Kidney (tissue), 14 donors: ENCODE results near the gene TRAPPC1. TPM values are rescaled to one million over a fixed set of nuclear protein-coding genes. Genes with fewer than 3 reads are reported as not detected.
"Not testable (repeated sequence)": the region's sequence is repeated elsewhere in the genome, so short reads cannot be mapped to it uniquely, and the experiment has no call there.

ENCODE experiments used
- DNase-seq, 5 donors: peaks; one replicate each; pipeline ENCODE4 v3.0.0-alpha.2; 2013 to 2020
- FAIRE-seq: peaks from 2 replicates; lab custom pipeline; 2012; peaks lifted over from hg19 to GRCh38; lab: Jason Lieb, UNC
- H3K27ac ChIP-seq, 2 donors: one replicate each; pipeline ENCODE4 v1.7.0; 2013; ENCODE audit warnings: low read depth in 2 of 2, low read length in 2 of 2, inconsistent platforms in 1 of 2
- H3K27me3 ChIP-seq: one replicate; pipeline ENCODE4 v1.7.1; 2013; ENCODE audit warnings: low read length, inconsistent platforms; ENCODE audit not compliant: control insufficient read depth, insufficient read depth
- H3K36me3 ChIP-seq, 3 donors: one replicate each; pipeline versions ENCODE4 v1.7.0 to v1.7.1; 2013; ENCODE audit warnings: low read length in 3 of 3, control low read depth in 1 of 3, inconsistent platforms in 1 of 3; ENCODE audit not compliant: insufficient read depth in 3 of 3, control insufficient read depth in 2 of 3
- H3K4me1 ChIP-seq, 3 donors: one replicate each; pipeline versions ENCODE4 v1.7.0 to v1.7.1; 2013; ENCODE audit warnings: low read length in 3 of 3, inconsistent platforms in 1 of 3, low read depth in 1 of 3; ENCODE audit not compliant: control insufficient read depth in 2 of 3, insufficient read depth in 2 of 3
- H3K4me3 ChIP-seq, 3 donors: one replicate each; pipeline versions ENCODE4 v1.7.0 to v1.8.1; 2013; ENCODE audit warnings: low read length in 3 of 3, control low read depth in 1 of 3, inconsistent platforms in 1 of 3
- H3K9ac ChIP-seq, 3 donors: one replicate each; pipeline versions ENCODE4 v1.7.0 to v1.7.1; 2013; ENCODE audit warnings: low read length in 3 of 3, control low read depth in 1 of 3, inconsistent platforms in 1 of 3
- H3K9me3 ChIP-seq, 3 donors: one replicate each; pipeline versions ENCODE4 v1.7.0 to v1.7.1; 2013; ENCODE audit warnings: low read length in 3 of 3, control low read depth in 1 of 3, inconsistent platforms in 1 of 3; ENCODE audit not compliant: control insufficient read depth in 2 of 3, insufficient read depth in 1 of 3
- CTCF ChIP-seq: IDR thresholded peaks from 3 replicates; pipeline ENCODE4 v1.5.1; 2012; ENCODE audit warnings: mild to moderate bottlenecking, moderate library complexity, borderline replicate concordance; ENCODE audit not compliant: insufficient read depth; ENCODE audit errors: extremely low read depth
- intact Hi-C: fragments of 100-400 bp; cut with DNase I; formaldehyde crosslinking; loops from one replicate; pipeline ENCODE4 v1.11.1; 2022
- polyA plus RNA-seq: library from polyadenylated mRNA; stranded (reverse); fragments of 350-450 nt; fragmentation: Illumina TruSeq; extraction: RNeasy Lipid Tissue Mini Kit (QIAGEN cat#74804); gene quantifications from one replicate; pipeline ENCODE4 v1.2.3, GENCODE V29; 2014; ENCODE audit warnings: low read depth, low replicate concordance; ENCODE audit not compliant: insufficient read depth
- total RNA-seq: library from RNA; stranded (reverse); fragmentation: NEBNext Ultra II Directional; extraction: Animal tissue kit (Norgen Biotek cat#: 25700); gene quantifications from one replicate; pipeline ENCODE4 v1.2.1, GENCODE V29; 2021
- donor health status: control.
- donor health status: control.
- donor health status: control.
- donor health status: control.
- donor health status: control.
- donor health status: DM: yes; HTN: yes; CAD: no.
- donor health status: Normal renal cell carcinoma (clear cell type).

TRAPPC1 gene
- total and polyA plus RNA-seq, 2 donors from 2014 or later, result 149 to 291 TPM

- no peak for TF ChIP-seq CTCF
- H3K9ac ChIP-seq, result no peak overlapping the region
- no peak overlapping the region for H3K27ac ChIP-seq
- FAIRE-seq, result no peak
- intact Hi-C loops, result no loop called here
- DNase-seq, result no peak
- no peak overlapping the region for H3K4me3 ChIP-seq
- H3K27me3 ChIP-seq, result no peaks in the 10 kb centered on the region
- no peaks in the 10 kb centered on the region for H3K4me1 ChIP-seq
- no peaks in the 10 kb centered on the region for H3K9me3 ChIP-seq
- no peaks in the 10 kb centered on the region for H3K36me3 ChIP-seq
These were observed 27.9 kb upstream of the TRAPPC1 start for GRCh38 chr17:7959503-7960253.

DNA sequence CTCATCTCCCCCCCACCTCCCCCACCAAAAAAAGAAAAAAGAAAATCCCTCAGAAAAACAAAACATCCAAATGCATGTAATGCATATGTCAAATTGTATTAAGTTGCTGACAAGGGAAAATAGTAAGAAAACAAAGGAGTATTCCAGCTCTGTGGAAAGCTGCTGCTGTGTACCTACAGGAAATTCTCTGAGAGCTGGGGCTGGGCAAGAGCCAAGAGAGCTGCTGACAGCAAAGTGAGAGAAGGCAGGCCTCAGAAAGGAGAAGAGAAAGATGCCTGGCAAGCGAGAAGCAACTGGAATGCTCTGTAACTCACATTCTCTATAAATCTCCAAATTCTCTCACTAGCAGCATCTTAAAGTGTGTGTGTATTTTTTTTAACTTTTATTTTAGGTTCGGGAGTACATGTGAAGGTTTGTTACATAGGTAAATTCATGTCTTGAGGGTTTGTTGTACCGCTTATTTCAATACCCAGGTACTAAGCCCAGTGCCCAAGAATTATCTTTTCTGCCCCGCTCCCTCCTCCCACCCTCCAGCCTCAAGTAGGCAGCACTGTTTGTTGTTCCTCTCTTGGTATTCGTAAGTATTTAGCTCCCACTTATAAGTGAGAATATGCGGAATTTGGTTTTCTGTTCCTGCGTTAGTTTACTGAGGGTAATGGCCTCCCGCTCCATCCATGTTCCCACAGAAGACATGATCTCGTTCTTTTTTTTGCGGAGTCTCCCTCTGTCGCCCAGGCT lies 24.7 kb upstream of the TRAPPC1 start:
- peak in 3 of 5 donors; percentile 14 to 69 (median 26) for DNase-seq
- no peak for FAIRE-seq

GRCh38 chr17:7955414-7956227 lies 23.9 kb upstream of the TRAPPC1 start:
- Histone ChIP-seq H3K9me3 (no peaks in the 10 kb centered on the region), H3K27ac (no peak overlapping the region), H3K9ac (no peak overlapping the region), H3K36me3 (no peaks in the 10 kb centered on the region), H3K27me3 (no peaks in the 10 kb centered on the region), H3K4me3 (no peak overlapping the region), H3K4me1 (no peaks in the 10 kb centered on the region)
- TF ChIP-seq CTCF, result no peak
- no peak for FAIRE-seq
- intact Hi-C loops, result no loop called here
- DNase-seq, result no peak

More for the DNA sequence above, 24.7 kb upstream of the TRAPPC1 start:
- Histone ChIP-seq H3K36me3 (no peaks in the 10 kb centered on the region), H3K27ac (no peak overlapping the region), H3K4me1 (no peaks in the 10 kb centered on the region), H3K27me3 (no peaks in the 10 kb centered on the region), H3K9me3 (no peaks in the 10 kb centered on the region), H3K9ac (no peak overlapping the region), H3K4me3 (no peak overlapping the region)
- intact Hi-C loops, result no loop called here
- TF ChIP-seq CTCF, result no peak

DNA sequence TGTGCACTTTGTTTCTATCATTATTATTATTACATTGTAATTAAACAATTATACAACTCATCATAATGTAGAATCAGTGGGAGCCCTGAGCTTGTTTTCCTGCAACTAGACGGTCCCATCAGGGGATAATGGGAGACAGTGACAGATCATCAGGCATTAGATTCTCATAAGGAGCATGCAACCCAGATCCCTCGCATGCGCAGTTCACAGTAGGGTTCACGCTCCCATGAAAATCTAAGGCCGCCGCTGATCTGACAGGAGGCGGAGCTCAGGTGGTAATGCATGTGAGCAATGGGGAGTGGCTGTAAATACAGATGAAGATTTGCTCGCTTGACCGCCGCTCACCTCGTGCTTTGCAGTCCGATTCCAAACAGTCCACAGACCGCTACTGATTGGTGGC lies 21.5 kb upstream of the TRAPPC1 start:
- FAIRE-seq, DNase-seq, H3K36me3 ChIP-seq, H3K9me3 ChIP-seq, H3K27ac ChIP-seq, H3K9ac ChIP-seq, H3K27me3 ChIP-seq, H3K4me1 ChIP-seq, intact Hi-C loops, H3K4me3 ChIP-seq: not testable (repeated sequence)
